GM15510 (cell line): ENCODE data around the gene AATF.

Source experiments
- POLR2A ChIP-seq: IDR thresholded peaks from 3 replicates; pipeline ENCODE4 v1.6.1; 2011; ENCODE audit warnings: borderline replicate concordance; ENCODE audit not compliant: insufficient read length; ENCODE audit errors: extremely low read depth

AATF gene

GRCh38 chr17:37025238-37025637 is 76.5 kb downstream of the AATF start:
- no peak for TF ChIP-seq POLR2A

DNA sequence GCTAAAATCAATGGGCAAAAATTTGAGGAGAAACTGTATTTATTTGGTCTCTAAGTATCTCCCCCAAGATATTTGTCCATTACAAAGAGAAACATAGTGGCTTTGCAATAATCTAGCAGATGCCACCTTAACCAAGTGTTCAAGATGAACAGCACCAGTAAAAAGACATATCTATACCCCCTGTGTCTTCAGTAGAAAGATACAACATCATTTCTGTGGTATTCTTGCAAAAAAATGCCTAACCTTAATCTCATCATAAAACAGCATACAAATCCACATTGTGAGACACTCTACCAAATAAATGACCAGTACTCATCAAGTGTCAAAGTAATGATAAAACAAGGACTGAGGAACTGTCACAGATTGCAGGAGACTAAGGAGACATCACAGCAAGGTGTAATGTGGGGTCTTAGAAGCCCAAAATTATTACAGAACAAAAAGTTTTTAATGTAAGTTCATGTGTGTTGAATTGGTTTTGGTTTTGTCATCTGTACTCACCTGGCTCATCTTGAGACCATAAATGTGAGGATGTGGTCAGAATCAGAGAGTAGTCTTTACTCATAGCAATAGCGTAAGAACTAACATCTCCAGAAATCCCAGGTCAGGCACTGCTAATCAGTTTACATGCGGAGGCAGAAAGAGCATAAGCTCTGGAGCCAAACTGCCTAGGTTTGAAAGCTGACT is 77.2 kb downstream of the AATF start:
- no peak for TF ChIP-seq POLR2A

DNA sequence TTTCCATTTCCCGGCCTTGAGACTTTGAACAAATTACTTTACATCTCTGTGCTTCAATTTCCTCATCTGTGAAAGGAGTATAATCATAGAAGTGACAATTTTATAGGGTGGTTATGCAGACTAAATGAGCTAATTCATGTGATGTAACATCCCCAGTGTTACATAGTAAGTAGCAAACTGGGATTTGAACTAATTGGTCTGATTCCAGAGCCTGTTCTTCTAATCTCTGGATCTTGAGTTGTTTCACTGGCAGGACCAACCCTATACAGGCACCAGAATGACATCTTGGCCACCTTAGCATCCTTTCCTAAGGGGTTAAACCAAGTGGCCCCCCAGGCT is 77.7 kb downstream of the AATF start:
- no peak for TF ChIP-seq POLR2A

DNA sequence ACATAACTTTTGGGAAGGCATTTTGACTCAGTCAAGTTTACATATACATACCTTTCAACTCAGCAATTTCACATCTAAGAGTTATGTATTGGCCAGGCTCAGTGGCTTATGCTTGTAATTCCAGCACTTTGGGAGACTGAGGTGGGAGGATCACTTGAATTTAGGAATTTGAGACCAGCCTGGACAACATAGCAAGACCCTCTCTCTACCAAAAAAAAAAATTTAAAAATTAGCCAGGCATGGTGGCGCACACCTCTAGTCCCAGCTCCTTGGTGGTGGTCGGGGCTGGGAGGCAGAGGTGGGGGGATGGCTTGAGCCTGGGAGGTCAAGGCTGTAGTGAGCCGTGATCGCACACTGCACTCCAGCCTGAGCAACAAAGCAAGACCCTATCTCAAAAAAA is 79.3 kb downstream of the AATF start:
- TF ChIP-seq POLR2A: no peak

DNA sequence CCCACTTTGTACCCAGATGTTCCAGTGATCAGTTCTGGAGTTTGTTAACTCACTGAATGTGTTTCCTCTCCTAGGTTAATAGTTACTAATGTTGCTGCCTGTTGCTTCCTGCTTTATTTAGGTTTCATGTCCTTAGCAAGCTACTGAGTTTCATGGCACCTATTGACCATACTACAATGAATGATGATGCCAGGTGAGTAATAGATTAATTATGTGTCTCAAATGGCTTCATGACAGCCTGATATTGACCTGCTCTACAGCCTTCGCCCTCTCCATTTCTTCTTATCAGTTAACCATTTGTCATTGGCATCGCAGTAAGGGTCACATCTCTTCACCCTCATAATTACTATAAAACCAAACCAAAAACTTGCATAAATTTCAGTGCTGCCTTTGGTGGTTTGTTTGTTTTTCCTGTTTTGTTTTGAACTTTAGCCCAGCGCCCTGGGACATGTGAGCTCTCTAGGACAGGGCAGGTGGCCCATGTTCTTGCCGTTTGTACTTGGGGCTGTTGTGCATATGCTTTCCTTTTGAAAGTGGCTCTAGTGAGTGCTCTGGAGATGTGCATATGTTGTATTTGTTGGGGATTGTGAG is 82.8 kb downstream of the AATF start:
- no peak for TF ChIP-seq POLR2A

- TF ChIP-seq POLR2A: no peak
These were observed 88.9 kb downstream of the AATF start for GRCh38 chr17:37037590-37038155.

- TF ChIP-seq POLR2A: no peak
These were observed 90.5 kb downstream of the AATF start for GRCh38 chr17:37039269-37039668.

- no peak for TF ChIP-seq POLR2A
These were observed 93.2 kb downstream of the AATF start for GRCh38 chr17:37041932-37042331.

DNA sequence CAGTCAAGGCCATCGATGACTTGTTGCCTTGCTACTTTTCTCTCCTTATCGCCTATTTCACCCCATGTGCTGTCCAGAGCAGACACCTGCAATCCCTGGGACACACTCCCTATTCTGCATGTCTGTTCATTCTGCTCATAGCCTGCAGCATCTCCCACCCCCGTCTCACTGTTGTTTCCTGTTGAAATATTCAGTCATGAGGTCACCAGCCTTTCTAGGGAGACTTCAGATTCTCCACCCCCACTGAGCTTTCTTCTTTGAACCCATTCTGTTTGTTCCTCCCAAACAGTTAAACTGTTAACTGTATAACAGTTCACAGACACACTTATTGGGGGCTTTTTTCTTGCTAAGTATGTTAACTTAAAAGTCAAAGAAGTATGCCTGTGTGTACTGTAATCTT is 94.4 kb downstream of the AATF start:
- TF ChIP-seq POLR2A: no peak

GRCh38 chr17:37045351-37045922 is 96.7 kb downstream of the AATF start:
- no peak for TF ChIP-seq POLR2A

DNA sequence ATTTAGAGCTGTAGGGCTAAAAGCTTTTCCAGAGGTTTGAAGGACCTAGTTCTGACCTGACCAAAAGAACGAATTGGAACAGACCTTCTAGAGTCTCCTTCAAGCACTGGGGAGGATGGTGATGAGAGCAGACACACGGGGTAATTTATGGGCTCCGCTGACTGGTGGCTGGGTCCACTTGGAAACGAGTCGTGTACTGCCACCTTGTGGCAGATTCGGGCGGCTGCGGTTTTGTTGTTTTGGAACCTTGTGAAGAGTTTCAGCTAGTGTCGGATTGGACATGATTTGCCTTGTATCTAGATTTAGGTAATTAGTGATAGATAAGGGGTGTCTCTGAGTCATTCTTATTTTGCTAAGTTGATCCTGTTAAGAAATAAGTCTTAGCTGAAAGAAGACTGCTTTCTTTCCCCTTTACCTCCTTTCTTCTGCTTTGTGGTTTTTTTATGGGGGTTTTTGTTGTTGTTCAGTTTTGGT is 98.9 kb downstream of the AATF start:
- no peak for TF ChIP-seq POLR2A

DNA sequence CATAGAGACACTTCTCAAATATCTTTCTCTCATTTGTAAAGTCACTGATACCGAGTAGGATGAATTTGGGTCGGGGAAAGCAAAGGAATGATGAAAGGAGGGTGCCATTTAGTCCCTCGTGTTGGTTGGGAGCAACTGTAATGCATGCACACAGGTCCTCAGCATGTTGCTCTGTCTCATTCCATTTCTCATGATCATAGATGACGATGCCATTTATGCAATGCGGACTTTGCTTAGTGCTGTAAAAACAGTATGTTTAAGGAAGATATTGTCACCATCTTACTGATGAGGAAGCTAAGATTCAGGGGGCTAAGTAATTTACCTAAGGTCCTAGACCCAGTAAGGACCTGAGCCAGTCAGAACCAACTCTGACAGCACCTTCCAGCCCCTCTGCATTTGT is 100.1 kb downstream of the AATF start:
- TF ChIP-seq POLR2A: no peak

DNA sequence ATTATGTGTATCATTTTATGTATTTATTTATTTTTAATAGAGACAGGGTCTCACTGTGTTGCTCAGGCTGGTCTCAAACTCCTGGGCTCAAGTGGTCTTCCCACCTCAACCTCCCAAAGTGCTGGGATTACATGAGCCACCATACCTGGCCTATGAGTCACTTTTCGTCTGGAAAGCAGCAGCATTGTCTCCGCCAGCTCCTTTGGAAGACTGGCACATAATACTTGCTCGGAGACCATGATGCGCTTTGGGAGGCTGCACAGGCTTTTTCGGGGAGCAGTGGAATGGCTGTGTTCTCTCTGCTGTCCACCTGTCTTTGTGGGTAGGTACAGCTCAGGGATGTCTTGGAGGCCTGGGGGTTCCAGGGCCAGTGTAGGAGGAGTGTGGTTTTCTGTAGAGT is 102.2 kb downstream of the AATF start:
- TF ChIP-seq POLR2A: no peak

DNA sequence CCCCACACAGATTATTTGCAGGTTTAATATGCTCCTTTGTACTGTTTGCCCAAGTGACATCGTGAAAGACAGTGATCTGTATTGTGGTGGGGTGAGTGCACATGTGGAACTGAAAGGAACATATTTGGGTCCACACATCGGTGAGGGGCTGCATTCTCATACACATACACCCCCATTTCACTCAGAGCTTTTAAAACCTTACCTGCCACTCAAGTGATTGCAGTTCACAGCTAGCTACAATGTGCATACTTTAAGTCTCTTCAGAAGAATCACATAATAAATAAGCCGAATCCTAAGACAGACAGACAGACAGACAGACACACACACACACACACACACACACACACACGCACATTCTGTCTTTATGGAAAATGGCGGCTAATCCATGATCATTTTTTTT is 102.6 kb downstream of the AATF start:
- TF ChIP-seq POLR2A: no peak

DNA sequence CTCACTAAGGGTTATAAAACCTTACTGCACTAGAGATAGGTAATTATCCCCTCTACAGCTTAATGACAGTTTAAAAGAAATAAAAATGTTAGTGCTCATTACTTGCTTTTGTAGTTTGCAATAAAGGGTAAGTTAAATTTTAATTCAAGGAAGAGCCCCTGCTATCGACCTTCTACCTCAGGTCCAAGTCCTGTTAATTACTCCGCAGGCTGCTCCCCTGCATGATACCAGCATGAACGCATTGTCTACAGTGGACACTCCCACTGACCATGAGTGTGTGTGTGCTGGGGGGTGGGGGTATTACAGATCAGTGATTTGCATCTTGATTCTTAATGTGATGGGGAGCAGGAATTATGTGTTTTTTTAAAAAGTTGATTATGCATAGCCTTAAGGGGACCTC is 103.1 kb downstream of the AATF start:
- TF ChIP-seq POLR2A: no peak

GRCh38 chr17:37052450-37052849 is 103.7 kb downstream of the AATF start:
- TF ChIP-seq POLR2A: no peak
